Measurements from ENCODE around the gene KSR2. TPM values are rescaled to one million over a fixed set of nuclear protein-coding genes. Genes with fewer than 3 reads are reported as not detected.

Gene KSR2
- total RNA-seq, 2 experiments from 2014 or later = not detected

DNA sequence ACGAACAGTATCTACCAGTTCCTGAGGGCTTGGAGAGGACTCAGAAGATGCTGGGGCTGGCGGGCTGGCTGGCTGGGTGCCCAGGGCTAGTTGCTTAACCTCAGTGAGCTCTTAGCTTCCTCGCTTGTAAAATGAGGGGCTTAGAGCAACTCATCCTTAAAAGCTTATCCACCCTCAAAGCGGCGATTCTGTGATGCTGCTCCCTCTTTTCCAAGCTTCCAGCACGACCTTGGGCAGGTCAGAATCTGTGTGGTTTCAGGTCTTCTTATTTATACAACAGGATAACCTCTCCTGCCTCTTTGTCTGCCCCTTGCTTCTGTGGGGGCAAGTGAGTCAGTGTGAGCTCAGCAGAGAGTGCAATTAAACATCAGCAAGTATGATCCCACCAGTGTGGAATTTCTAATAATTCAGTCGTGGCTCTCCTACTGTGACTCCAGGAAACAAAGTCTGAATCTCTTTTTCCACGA, 281.8 kb downstream of the KSR2 start:
- no peaks in the 10 kb centered on the region for H3K4me1 Mint-ChIP-seq (ENCODE audit: low read depth)
- H3K4me3 Mint-ChIP-seq = no peak overlapping the region
- no peaks in the 10 kb centered on the region for H3K27me3 Mint-ChIP-seq (ENCODE audit: low read depth)
- no peaks in the 10 kb centered on the region for H3K9me3 Mint-ChIP-seq (ENCODE audit: insufficient read depth)
- DNase-seq = no peak
- ATAC-seq = no peak
- H3K27ac Mint-ChIP-seq = no peak overlapping the region
- H3K36me3 Mint-ChIP-seq (ENCODE audit: low read depth) = no peaks in the 10 kb centered on the region
- ChIA-PET POLR2A (no interaction called here), CTCF (no interaction called here)

DNA sequence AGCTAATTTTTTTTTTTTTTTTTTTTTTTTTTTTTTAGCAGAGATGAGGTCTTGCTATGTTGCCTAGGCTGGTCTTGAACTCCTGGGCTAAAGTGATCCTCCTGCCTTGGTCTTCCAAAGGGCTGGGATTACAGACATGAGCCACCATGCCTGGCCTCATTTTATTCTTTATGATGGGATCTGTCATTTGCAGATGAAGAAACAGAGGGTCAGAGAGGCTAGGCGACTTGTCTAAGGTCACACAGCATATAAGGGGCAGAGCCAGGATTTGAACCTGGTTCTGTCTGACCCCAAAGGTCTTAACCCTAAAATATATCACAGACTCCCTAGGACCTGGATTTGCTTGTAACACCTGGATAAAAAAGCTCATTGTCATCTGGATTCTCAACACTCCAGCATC, 282.6 kb downstream of the KSR2 start:
- no peak overlapping the region for H3K27ac Mint-ChIP-seq
- POLR2A ChIA-PET = no interaction called here

DNA sequence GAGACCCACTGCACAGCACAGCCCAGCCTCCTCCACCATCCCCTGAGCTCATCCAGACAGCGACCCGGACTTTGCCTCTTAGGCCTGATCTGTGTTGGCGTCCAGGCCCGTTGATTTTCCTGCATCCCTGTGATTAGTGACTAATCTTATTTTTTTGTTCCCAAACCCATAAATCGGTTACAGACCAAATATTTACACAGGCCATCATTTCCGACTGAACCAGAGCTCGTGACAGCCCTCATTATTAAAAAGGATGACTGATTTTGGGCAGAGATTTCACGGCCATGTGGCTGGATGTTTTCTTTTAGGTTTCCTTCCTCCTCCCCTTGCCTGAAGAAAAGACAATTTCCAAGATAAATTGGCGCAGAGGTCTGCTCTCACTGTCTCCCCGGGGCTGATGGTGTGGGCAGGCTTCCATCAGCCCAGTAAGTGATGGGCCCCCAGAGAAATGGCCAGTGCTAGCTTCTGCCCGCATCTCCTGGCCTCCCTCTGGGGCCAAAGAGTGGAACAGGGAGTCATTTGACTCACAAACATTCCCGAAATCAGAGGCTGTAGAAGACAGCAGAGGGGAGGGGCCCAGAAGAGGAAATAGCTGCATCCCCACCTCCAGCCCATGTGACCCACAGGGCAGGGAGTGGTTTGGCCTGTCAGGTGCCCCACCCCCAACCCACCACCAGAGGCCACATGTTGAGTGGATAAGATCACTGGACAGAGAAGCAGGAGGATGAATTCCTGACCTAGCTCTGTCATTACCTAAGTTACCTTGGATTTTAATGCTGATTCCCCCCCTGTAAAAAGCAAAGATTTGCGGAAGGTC, 283.5 kb downstream of the KSR2 start:
- CTCF ChIA-PET = no interaction called here
- no peaks in the 10 kb centered on the region for H3K9me3 Mint-ChIP-seq (ENCODE audit: insufficient read depth)
- H3K27me3 Mint-ChIP-seq (ENCODE audit: low read depth) = no peaks in the 10 kb centered on the region
- no peak for DNase-seq
- POLR2A ChIA-PET = no interaction called here
- H3K27ac Mint-ChIP-seq = no peak overlapping the region
- no peaks in the 10 kb centered on the region for H3K4me1 Mint-ChIP-seq (ENCODE audit: low read depth)
- ATAC-seq = no peak
- H3K4me3 Mint-ChIP-seq = no peak overlapping the region
- no peaks in the 10 kb centered on the region for H3K36me3 Mint-ChIP-seq (ENCODE audit: low read depth)

More for the DNA sequence above, 282.6 kb downstream of the KSR2 start:
- Mint-ChIP-seq H3K27me3 (ENCODE audit: low read depth) (no peaks in the 10 kb centered on the region), H3K36me3 (ENCODE audit: low read depth) (no peaks in the 10 kb centered on the region), H3K9me3 (ENCODE audit: insufficient read depth) (no peaks in the 10 kb centered on the region), H3K4me1 (ENCODE audit: low read depth) (no peaks in the 10 kb centered on the region), H3K4me3 (no peak overlapping the region)
- DNase-seq = no peak
- CTCF ChIA-PET = no interaction called here
- no peak for ATAC-seq

DNA sequence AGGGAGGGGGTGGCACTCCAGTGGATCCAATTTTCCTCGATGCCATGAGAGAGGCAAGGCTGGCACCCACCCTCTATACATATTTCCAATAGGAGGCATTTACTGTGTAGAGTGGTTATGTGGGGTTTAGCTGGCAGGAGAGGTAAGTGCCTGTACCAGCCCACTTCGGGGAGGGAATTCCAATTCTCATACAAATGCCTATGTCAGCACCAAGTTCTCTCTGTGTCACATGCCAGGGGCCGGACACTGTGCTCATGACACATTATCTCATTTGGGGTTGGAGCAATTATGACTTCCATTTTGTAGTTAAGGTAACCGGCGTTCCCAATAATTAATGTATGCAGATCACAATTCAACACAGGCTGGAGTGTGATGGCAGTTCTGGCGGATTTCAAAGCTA, 284.3 kb downstream of the KSR2 start:
- no peak for ATAC-seq
- Mint-ChIP-seq H3K27me3 (ENCODE audit: low read depth) (no peaks in the 10 kb centered on the region), H3K36me3 (ENCODE audit: low read depth) (no peaks in the 10 kb centered on the region), H3K9me3 (ENCODE audit: insufficient read depth) (no peaks in the 10 kb centered on the region), H3K27ac (no peak overlapping the region), H3K4me1 (ENCODE audit: low read depth) (no peaks in the 10 kb centered on the region), H3K4me3 (no peak overlapping the region)
- CTCF ChIA-PET = no interaction called here
- no peak for DNase-seq
- POLR2A ChIA-PET = no interaction called here

DNA sequence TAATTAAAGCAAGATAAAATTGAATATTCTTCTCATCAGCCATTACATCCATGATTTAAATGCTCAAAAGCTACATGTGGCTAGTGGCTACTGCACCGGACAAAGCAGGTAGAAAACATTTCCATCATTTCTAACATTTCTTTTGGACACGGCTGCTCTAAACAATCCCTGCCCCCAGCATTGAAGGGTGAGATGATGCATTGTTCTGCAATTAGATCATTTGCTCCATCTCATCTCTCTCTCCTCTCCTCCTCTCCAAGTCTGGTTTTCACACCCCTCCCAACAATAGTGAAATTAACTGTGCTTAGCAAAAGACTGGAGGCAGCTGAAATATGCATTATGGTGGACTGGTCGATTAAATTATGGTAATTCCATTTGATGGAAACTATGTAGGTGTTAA, 288.5 kb downstream of the KSR2 start:
- H3K36me3 Mint-ChIP-seq (ENCODE audit: low read depth) = no peaks in the 10 kb centered on the region
- no peak for ATAC-seq
- DNase-seq = no peak
- no peaks in the 10 kb centered on the region for H3K27me3 Mint-ChIP-seq (ENCODE audit: low read depth)
- H3K9me3 Mint-ChIP-seq (ENCODE audit: insufficient read depth) = no peaks in the 10 kb centered on the region
- ChIA-PET POLR2A (no interaction called here), CTCF (no interaction called here)
- H3K27ac Mint-ChIP-seq = no peak overlapping the region
- no peaks in the 10 kb centered on the region for H3K4me1 Mint-ChIP-seq (ENCODE audit: low read depth)
- no peak overlapping the region for H3K4me3 Mint-ChIP-seq

DNA sequence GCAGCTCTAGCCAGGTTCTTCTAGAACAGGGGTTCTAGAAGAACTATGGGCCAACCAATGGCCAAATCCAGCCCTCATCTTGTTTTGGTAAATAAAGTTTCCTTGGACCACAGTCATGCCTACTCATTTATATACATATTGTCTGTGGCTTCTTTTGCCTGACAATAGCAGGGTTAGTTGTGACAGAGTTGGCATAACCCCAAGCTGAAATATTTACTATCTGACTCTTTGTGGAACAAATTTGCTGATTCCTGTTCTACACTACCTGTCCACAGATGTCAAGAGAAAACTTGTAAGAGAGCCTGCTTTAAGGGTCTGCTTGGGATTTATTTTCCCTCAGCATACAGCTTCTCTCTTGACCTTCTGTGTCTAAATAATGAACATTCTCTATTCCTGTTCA, 289.0 kb downstream of the KSR2 start:
- H3K36me3 Mint-ChIP-seq (ENCODE audit: low read depth) = no peaks in the 10 kb centered on the region
- CTCF ChIA-PET = no interaction called here
- H3K4me1 Mint-ChIP-seq (ENCODE audit: low read depth) = no peaks in the 10 kb centered on the region
- DNase-seq (no peak), ATAC-seq (no peak)
- H3K27me3 Mint-ChIP-seq (ENCODE audit: low read depth) = no peaks in the 10 kb centered on the region
- no peak overlapping the region for H3K4me3 Mint-ChIP-seq
- H3K9me3 Mint-ChIP-seq (ENCODE audit: insufficient read depth) = no peaks in the 10 kb centered on the region
- H3K27ac Mint-ChIP-seq = no peak overlapping the region
- POLR2A ChIA-PET = no interaction called here

DNA sequence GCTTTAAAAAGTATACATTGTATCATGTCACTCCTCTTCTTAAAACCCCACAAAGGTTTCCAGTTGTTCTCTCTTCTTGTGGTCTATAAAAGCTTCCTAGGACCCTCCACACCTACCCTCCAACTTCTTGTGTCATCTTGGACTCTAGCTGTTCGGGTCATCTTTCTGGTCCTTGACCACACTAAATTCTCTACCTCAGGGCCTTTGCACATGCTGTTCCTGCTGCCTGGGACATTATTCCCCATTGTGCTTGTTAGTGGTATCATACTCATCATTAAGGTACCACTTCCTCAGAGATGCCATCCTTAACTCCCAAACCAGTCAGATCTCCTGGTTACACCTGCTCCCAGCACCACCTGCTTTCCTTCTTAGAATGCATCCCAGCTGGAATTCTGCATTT, 294.0 kb downstream of the KSR2 start:
- CTCF ChIA-PET = no interaction called here
- Mint-ChIP-seq H3K27me3 (ENCODE audit: low read depth) (no peaks in the 10 kb centered on the region), H3K4me1 (ENCODE audit: low read depth) (no peaks in the 10 kb centered on the region), H3K9me3 (ENCODE audit: insufficient read depth) (no peaks in the 10 kb centered on the region), H3K27ac (no peak overlapping the region), H3K4me3 (no peak overlapping the region), H3K36me3 (ENCODE audit: low read depth) (no peaks in the 10 kb centered on the region)
- ATAC-seq = no peak
- no peak for DNase-seq
- POLR2A ChIA-PET = no interaction called here

DNA sequence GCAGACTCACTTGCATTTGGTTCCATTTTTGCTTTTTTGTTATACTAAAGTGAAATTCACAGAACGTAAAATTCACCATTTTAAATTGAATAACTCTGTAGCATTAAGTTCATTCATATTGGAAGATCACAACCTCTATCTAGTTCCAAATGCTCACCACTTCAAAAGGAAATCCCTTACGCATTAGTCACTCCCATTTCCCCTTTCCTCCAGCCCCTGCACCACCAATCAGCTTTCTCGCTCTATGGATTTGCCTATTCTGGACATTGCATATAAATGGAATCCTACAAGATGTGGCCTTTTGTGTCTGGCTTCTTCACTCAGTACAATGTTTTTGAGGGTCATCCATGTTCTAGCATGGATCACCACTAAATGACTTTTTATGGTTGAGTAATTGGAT, 294.5 kb downstream of the KSR2 start:
- Mint-ChIP-seq H3K4me1 (ENCODE audit: low read depth) (no peaks in the 10 kb centered on the region), H3K27me3 (ENCODE audit: low read depth) (no peaks in the 10 kb centered on the region), H3K9me3 (ENCODE audit: insufficient read depth) (no peaks in the 10 kb centered on the region), H3K4me3 (no peak overlapping the region), H3K36me3 (ENCODE audit: low read depth) (no peaks in the 10 kb centered on the region), H3K27ac (no peak overlapping the region)
- ATAC-seq = no peak
- no peak for DNase-seq
- CTCF ChIA-PET = no interaction called here
- POLR2A ChIA-PET = no interaction called here

DNA sequence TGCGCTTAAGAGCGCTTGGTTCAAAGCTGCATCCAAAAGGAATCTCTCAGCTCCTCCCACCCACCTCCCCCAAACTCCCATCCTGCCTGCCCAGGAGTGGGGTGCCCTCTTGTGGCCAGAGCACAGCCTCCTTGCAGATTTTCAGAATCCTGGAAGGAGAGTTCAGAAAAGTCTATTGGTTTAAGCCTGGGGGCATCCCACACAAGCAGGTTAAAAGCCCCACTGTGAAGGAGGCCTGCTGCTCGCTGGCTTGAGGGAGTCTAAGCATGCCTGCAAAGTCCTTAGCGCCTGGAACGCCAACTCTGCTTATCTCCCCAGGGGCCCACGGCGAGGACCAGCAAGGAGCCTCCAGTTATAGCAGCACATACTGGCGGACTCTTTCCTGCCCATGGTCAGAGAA, 297.1 kb downstream of the KSR2 start:
- CTCF ChIA-PET = no interaction called here
- H3K4me3 Mint-ChIP-seq = no peak overlapping the region
- no peak for DNase-seq
- H3K36me3 Mint-ChIP-seq (ENCODE audit: low read depth) = no peaks in the 10 kb centered on the region
- no peak for ATAC-seq
- POLR2A ChIA-PET = no interaction called here
- H3K27ac Mint-ChIP-seq = no peak overlapping the region
- no peaks in the 10 kb centered on the region for H3K27me3 Mint-ChIP-seq (ENCODE audit: low read depth)
- no peaks in the 10 kb centered on the region for H3K4me1 Mint-ChIP-seq (ENCODE audit: low read depth)
- no peaks in the 10 kb centered on the region for H3K9me3 Mint-ChIP-seq (ENCODE audit: insufficient read depth)

DNA sequence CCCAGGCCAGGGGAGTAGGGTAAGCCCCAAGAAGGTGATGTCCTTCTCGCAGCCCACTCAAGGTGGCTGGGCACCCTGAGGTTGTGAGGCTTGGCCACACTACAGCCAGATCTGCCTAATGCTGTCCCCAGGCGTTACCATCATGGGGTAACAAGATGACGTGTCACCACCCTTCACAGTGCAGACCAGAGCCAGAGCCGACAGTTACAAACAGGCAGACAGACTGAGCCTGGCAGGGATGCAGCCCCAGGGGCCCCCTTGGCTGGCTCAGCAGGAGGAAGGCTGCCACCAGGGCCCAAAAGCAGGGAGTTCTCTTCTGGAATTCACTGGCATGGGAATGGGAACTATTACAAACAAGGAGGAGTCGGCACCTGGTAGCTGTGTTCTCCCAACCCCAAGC, 304.6 kb downstream of the KSR2 start:
- DNase-seq (no peak), ATAC-seq (no peak)
- Mint-ChIP-seq H3K27me3 (ENCODE audit: low read depth) (no peaks in the 10 kb centered on the region), H3K27ac (no peak overlapping the region), H3K9me3 (ENCODE audit: insufficient read depth) (no peaks in the 10 kb centered on the region), H3K36me3 (ENCODE audit: low read depth) (no peaks in the 10 kb centered on the region), H3K4me1 (ENCODE audit: low read depth) (no peaks in the 10 kb centered on the region), H3K4me3 (no peak overlapping the region)
- ChIA-PET POLR2A (no interaction called here), CTCF (no interaction called here)

DNA sequence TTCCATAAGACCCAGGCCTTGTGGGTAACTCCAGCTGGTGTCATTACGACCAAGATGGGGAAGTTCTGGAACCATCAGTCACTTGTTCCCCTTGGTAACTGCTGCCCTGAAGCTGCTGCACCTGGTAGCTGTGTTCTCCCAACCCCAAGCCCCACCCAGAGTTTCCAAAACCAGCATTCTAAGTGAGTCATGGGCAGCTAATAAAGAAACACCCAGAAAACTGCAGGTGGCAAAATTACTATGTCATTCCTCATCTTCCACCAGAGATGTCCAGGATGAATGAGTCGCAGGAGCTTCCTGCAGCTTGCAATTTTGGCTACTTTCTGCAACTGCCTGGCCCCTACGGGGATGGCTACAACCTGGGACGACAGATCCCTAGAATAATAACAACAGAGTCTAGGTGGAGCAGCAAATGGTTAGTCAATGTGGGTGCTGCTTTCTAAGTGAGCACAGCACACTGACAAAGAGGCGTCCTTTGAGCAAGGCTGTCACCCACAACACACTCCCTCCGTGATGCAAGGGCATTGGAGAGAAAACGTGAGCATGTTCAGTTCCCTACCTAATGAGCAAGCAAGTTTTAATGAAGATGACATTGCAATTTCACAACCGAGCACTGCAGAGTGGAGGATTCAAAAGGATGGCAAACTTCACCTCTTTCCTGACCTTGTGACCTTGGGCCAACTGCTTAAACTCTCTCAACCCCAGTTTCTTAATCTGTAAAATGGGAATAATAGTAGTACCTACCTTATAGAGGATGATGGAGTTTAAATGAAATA, 306.0 kb downstream of the KSR2 start:
- H3K4me3 Mint-ChIP-seq = no peak overlapping the region
- DNase-seq (no peak), ATAC-seq (no peak)
- no peak overlapping the region for H3K27ac Mint-ChIP-seq
- no peaks in the 10 kb centered on the region for H3K4me1 Mint-ChIP-seq (ENCODE audit: low read depth)
- H3K27me3 Mint-ChIP-seq (ENCODE audit: low read depth) = no peaks in the 10 kb centered on the region
- no peaks in the 10 kb centered on the region for H3K9me3 Mint-ChIP-seq (ENCODE audit: insufficient read depth)
- ChIA-PET POLR2A (no interaction called here), CTCF (no interaction called here)
- H3K36me3 Mint-ChIP-seq (ENCODE audit: low read depth) = no peaks in the 10 kb centered on the region

DNA sequence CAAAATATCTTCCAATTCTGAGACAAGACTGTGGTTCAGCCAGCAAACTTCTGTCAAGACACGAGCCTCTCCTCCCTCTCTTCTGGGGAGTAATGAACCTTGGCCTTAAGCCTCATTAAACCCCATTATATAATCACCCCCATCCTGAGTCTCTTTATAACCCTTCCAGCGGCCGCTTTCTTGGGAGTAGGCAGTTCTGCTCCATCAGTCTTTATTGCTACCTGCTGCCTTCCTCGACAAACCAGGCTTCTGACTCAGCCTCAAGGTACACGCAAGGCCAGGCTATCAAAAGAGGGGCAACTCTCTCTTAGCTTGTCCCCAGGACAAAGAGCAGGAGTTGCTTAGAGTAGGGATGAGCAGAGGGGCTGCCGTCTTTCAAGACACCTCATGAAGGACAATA, 306.6 kb downstream of the KSR2 start:
- H3K4me3 Mint-ChIP-seq = no peak overlapping the region

More for the DNA sequence above, 306.6 kb downstream of the KSR2 start:
- no peaks in the 10 kb centered on the region for H3K9me3 Mint-ChIP-seq (ENCODE audit: insufficient read depth)
- POLR2A ChIA-PET = no interaction called here
- H3K36me3 Mint-ChIP-seq (ENCODE audit: low read depth) = no peaks in the 10 kb centered on the region
- no peak for DNase-seq
- no peaks in the 10 kb centered on the region for H3K4me1 Mint-ChIP-seq (ENCODE audit: low read depth)
- CTCF ChIA-PET = no interaction called here
- H3K27ac Mint-ChIP-seq = no peak overlapping the region
- no peaks in the 10 kb centered on the region for H3K27me3 Mint-ChIP-seq (ENCODE audit: low read depth)
- no peak for ATAC-seq

Data from activated CD8-positive, alpha-beta T cell treated with anti-CD3 and anti-CD28 coated beads, Interleukin-2, amount 10 ng/mL, durations not matched to agents 7 days and 5 days (primary cell).